HepG2 (cell line): Measurements from ENCODE around the gene MRPL36. TPM values are rescaled to one million over a fixed set of nuclear protein-coding genes. Genes with fewer than 3 reads are reported as not detected.

Source experiments
- ATAC-seq: fragments of 200-7000 bp; cut with Tn5 transposase; 3 replicates; pipeline ENCODE4 v1.9.1; 2020; ENCODE audit warnings: mild to moderate bottlenecking, moderate library complexity
- BruUV-seq: library from RNA; stranded (reverse); fragments of 400-500 nt; replicated peaks from 2 replicates; lab custom pipeline; 2021; lab: Mats Ljungman, UMichigan
- CTCF ChIA-PET: fragments of 300-600 bp; formaldehyde crosslinking; extraction: SDS; loops from one replicate; lab custom pipeline; 2021; ENCODE audit warnings: low total read pairs, inconsistent platforms, low intra/inter-chr PET ratio; lab: Yijun Ruan, JAX
- POLR2A ChIA-PET: fragments of 350-600 bp; sonication (Branson Sonifier 250); formaldehyde crosslinking; loops from one replicate; lab custom pipeline; 2020; ENCODE audit warnings: antibody characterized with exemption, inconsistent platforms; lab: Yijun Ruan, JAX
- DNase-seq: peaks from one replicate; pipeline ENCODE4 v3.0.0-alpha.2; 2015; ENCODE audit warnings: low spot score
- FAIRE-seq: peaks from 3 replicates; lab custom pipeline; 2011; peaks lifted over from hg19 to GRCh38; lab: Jason Lieb, UNC
- H2AFZ ChIP-seq: one replicate; pipeline ENCODE4 v1.6.1; 2011; ENCODE audit warnings: low read length, inconsistent platforms
- H3K27ac ChIP-seq: fragments of 300-600 bp; 3 replicates; pipeline ENCODE4 v1.8.0; 2011; ENCODE audit warnings: mixed run types, mild to moderate bottlenecking, mixed read lengths, low read length, inconsistent platforms; ENCODE audit not compliant: insufficient read depth; ENCODE audit errors: extremely low read length
- H3K27me3 ChIP-seq, 2 experiments: fragments of 200-600 bp in 1 of 2; 2 replicates in 1 of 2; 3 replicates in 1 of 2; pipeline versions ENCODE4 v1.6.0 to v1.8.0; 2011; ENCODE audit warnings: low read length in 2 of 2, mild to moderate bottlenecking in 2 of 2, moderate library complexity in 2 of 2, inconsistent platforms in 1 of 2; ENCODE audit not compliant: insufficient read depth in 2 of 2, control insufficient read depth in 1 of 2
- H3K36me3 ChIP-seq, 2 experiments: fragments of 200-600 bp in 1 of 2; replicated peaks in 1 of 2; 2 replicates in 1 of 2; 3 replicates in 1 of 2; pipeline versions ENCODE4 v1.5.1 to v1.8.0; 2011; ENCODE audit warnings: low read length in 2 of 2, inconsistent platforms in 1 of 2; ENCODE audit not compliant: insufficient read depth in 2 of 2, control insufficient read depth in 1 of 2
- H3K4me1 ChIP-seq: 2 replicates; pipeline ENCODE4 v1.5.1; 2012; ENCODE audit warnings: low read length, inconsistent platforms; ENCODE audit not compliant: insufficient read depth
- H3K4me2 ChIP-seq: 2 replicates; pipeline ENCODE4 v1.6.0; 2011; ENCODE audit warnings: low read depth, low read length, inconsistent platforms
- H3K4me3 ChIP-seq, 3 experiments: fragments of 200-600 bp in 1 of 3; sonication (generic), shearing (Covaris generic) in 1 of 3; replicated peaks in 1 of 3; 2 replicates each; pipeline ENCODE4 v1.5.1; 2011 to 2016; ENCODE audit warnings: low read length in 3 of 3, inconsistent platforms in 2 of 3, low read depth in 2 of 3, mild to moderate bottlenecking in 2 of 3, control low read depth in 1 of 3, mixed read lengths in 1 of 3; ENCODE audit not compliant: insufficient read depth in 1 of 3
- H3K79me2 ChIP-seq: one replicate; pipeline ENCODE4 v1.6.1; 2011; ENCODE audit warnings: low read length, inconsistent platforms; ENCODE audit not compliant: insufficient read depth
- H3K9ac ChIP-seq: 2 replicates; pipeline ENCODE4 v1.6.0; 2011; ENCODE audit warnings: mild to moderate bottlenecking, low read depth, low read length, inconsistent platforms; ENCODE audit not compliant: insufficient read depth
- H3K9me3 ChIP-seq: 2 replicates; pipeline ENCODE4 v1.5.1; 2012; ENCODE audit warnings: mild to moderate bottlenecking, low read length
- H4K20me1 ChIP-seq: 2 replicates; pipeline ENCODE4 v1.6.0; 2011; ENCODE audit warnings: inconsistent platforms, mild to moderate bottlenecking, low read length, moderate library complexity; ENCODE audit not compliant: insufficient read depth
- IRX3 ChIP-seq: sonication (generic); formaldehyde crosslinking; IDR thresholded peaks from 2 replicates; pipeline ENCODE4 v1.8.1; 2023; ENCODE audit warnings: mild to moderate bottlenecking, low read depth, missing genetic modification reagents, borderline replicate concordance
- MEIS1 ChIP-seq: sonication (generic); formaldehyde crosslinking; IDR thresholded peaks from 2 replicates; pipeline ENCODE4 v1.9.0; 2021; ENCODE audit warnings: mild to moderate bottlenecking, missing genetic modification reagents, moderate library complexity, borderline replicate concordance
- NFE2L1 ChIP-seq: sonication (generic); formaldehyde crosslinking; IDR thresholded peaks from 2 replicates; pipeline ENCODE4 v1.4.0; 2020; ENCODE audit warnings: missing genetic modification reagents, mild to moderate bottlenecking, borderline replicate concordance
- SIN3B ChIP-seq: fragments of 150-350 bp; IDR thresholded peaks from 2 replicates; pipeline ENCODE4 v1.6.1; 2014; ENCODE audit warnings: low read length
- SNAI1 ChIP-seq: sonication (generic); formaldehyde crosslinking; IDR thresholded peaks from 2 replicates; pipeline ENCODE4 v1.5.0; 2020; ENCODE audit warnings: mild to moderate bottlenecking, missing genetic modification reagents, borderline replicate concordance
- SOX6 ChIP-seq, 2 experiments: fragments of 450-650 bp in 1 of 2; sonication (generic) in 1 of 2; formaldehyde crosslinking in 1 of 2; IDR thresholded peaks; 2 replicates each; pipeline versions ENCODE4 v1.4.0 to v1.6.1; 2017 to 2020; ENCODE audit warnings: antibody characterized with exemption in 1 of 2, mild to moderate bottlenecking in 1 of 2, missing genetic modification reagents in 1 of 2
- YY1 ChIP-seq: IDR thresholded peaks from 2 replicates; pipeline ENCODE4 v1.6.1; 2011; ENCODE audit warnings: low read length, low read depth, moderate library complexity, mild to moderate bottlenecking; ENCODE audit not compliant: insufficient read depth, insufficient replicate concordance
- ZNF530 ChIP-seq: sonication (generic); formaldehyde crosslinking; IDR thresholded peaks from 2 replicates; pipeline ENCODE4 v1.5.0; 2020; ENCODE audit warnings: low read depth, mild to moderate bottlenecking, missing genetic modification reagents
- ZNF615 ChIP-seq: sonication (generic); formaldehyde crosslinking; IDR thresholded peaks from 2 replicates; pipeline ENCODE4 v1.5.0; 2020; ENCODE audit warnings: mild to moderate bottlenecking, missing genetic modification reagents, borderline replicate concordance
- ZNF883 ChIP-seq: sonication (generic); formaldehyde crosslinking; IDR thresholded peaks from 2 replicates; pipeline ENCODE4 v1.5.1; 2020; ENCODE audit warnings: mild to moderate bottlenecking, missing genetic modification reagents; ENCODE audit errors: not compliant biosample characterization
- WGBS: methylation state at CpG from one replicate; pipeline ENCODE4 v1.1.6; 2017; ENCODE audit warnings: low lambda C conversion rate; 5-methylcytosine and 5-hydroxymethylcytosine counted together
- in situ Hi-C: cut with HindIII; loops from 2 replicates; pipeline ENCODE4 v1.10.0; 2017; ENCODE audit warnings: low pct_unique_long_range_greater_than_20kb; ENCODE audit not compliant: extremely low pct_ligation_motif_present
- intact Hi-C: fragments of 100-400 bp; cut with micrococcal nuclease; formaldehyde crosslinking; loops from one replicate; pipeline ENCODE4 v1.10.0; 2022; ENCODE audit not compliant: unreplicated experiment
- polyA plus RNA-seq, 8 experiments: library from polyadenylated mRNA; depleted of rRNA in 3 of 8; stranded (reverse) in 7 of 8; unstranded in 1 of 8; fragments of >200 nt; fragmentation: Illumina TruSeq in 4 of 8; extraction: Trizol in 4 of 8; gene quantifications; 2 replicates each; pipeline versions ENCODE4 v1.2.1 to v1.2.3, GENCODE V29; 2011 to 2016; ENCODE audit warnings: low read depth in 4 of 8, missing spikeins in 1 of 8, mixed read lengths in 1 of 8; ENCODE audit not compliant: insufficient read depth in 1 of 8
- total RNA-seq, 5 experiments: library from RNA; depleted of rRNA; stranded (reverse); fragments of >200 nt; fragmentation: Illumina TruSeq; extraction: Trizol; gene quantifications; 2 replicates each; pipeline ENCODE4 v1.2.3, GENCODE V29; 2016; ENCODE audit warnings: low read depth in 1 of 5
- TF ChIP-seq, protein P1 (sequence below): IDR thresholded peaks from 2 replicates; pipeline ENCODE4 v1.6.1; 2016; ENCODE audit warnings: missing compliant biosample characterization, missing genetic modification reagents, borderline replicate concordance
- TF ChIP-seq, protein P2 (sequence below): sonication (generic); formaldehyde crosslinking; IDR thresholded peaks from 2 replicates; pipeline ENCODE4 v1.4.0; 2020; ENCODE audit warnings: missing genetic modification reagents
- TF ChIP-seq, protein P3 (sequence below): sonication (generic); formaldehyde crosslinking; IDR thresholded peaks from 2 replicates; pipeline ENCODE4 v1.8.1; 2023; ENCODE audit warnings: mild to moderate bottlenecking, missing genetic modification reagents
- TF ChIP-seq, protein P4 (sequence below): IDR thresholded peaks from 2 replicates; pipeline ENCODE4 v1.6.1; 2016; ENCODE audit warnings: missing biosample characterization, missing genetic modification reagents, low read depth

Gene MRPL36
- total and polyA plus RNA-seq, 2 of the 13 experiments (the other 11 are each of a cell fraction or from before 2014, with no cell fraction given): 71.3 to 113 TPM

DNA sequence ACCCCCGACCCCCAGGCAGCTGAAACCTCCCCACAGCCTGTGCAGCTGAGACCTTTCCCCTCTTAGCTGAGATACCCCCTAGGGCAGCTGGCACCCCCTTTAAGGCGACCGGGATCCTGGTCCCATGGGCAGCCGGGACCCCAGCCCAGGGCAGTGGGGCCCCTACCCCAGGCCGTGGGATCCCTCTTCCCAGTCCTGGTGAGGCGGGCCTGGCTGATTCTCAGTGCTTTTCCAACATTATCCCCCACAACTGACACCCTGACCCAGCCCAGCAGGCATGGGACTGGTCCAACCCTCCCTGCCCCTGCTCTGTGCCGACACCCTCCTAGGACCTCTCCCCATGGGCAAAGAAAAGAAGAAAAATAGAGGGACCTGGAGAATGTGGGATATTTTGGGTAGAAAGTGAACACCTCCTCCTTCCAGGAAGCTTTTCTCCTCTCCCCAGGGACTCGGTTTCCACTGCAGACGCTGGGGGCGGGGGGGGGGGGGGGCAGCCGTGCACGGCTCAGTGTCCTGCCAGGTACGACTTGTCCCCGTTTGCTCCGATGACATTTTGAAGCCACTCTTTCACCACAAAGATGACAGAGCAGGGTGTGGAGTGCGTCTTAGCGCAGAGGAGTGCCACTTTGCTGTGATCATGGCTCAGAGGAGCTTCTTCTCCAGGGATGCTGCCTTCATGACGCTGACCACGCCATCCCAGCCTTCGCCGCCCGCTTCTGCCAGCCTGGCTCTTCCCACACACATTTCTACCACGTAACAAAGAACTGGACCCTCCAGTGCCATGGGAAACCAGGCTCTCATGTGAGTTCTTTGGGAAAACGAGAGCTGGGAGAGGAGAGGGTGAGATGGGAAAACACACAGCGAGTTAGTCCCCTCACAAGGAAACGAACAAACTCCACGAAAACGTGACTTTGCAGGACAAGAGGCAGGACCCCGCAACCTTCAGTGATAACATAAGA, 47.5 kb downstream of the MRPL36 start:
- H3K4me2 ChIP-seq: no peak overlapping the region
- no peaks in the 10 kb centered on the region for H3K79me2 ChIP-seq
- in situ Hi-C loops: no loop called here
- CTCF ChIA-PET: no interaction called here
- DNase-seq (no peak), ATAC-seq (no peak), FAIRE-seq (no peak)
- H3K36me3 ChIP-seq: no peaks in the 10 kb centered on the region
- TF ChIP-seq YY1: no peak
- no peak for TF ChIP-seq ZNF530 (CRISPR knock-in tag)
- TF ChIP-seq SIN3B: no peak
- TF ChIP-seq, protein P1, sequence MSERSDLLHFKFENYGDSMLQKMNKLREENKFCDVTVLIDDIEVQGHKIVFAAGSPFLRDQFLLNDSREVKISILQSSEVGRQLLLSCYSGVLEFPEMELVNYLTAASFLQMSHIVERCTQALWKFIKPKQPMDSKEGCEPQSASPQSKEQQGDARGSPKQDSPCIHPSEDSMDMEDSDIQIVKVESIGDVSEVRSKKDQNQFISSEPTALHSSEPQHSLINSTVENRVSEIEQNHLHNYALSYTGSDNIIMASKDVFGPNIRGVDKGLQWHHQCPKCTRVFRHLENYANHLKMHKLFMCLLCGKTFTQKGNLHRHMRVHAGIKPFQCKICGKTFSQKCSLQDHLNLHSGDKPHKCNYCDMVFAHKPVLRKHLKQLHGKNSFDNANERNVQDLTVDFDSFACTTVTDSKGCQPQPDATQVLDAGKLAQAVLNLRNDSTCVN (CRISPR knock-in tag): no peak
- TF ChIP-seq, protein P2, sequence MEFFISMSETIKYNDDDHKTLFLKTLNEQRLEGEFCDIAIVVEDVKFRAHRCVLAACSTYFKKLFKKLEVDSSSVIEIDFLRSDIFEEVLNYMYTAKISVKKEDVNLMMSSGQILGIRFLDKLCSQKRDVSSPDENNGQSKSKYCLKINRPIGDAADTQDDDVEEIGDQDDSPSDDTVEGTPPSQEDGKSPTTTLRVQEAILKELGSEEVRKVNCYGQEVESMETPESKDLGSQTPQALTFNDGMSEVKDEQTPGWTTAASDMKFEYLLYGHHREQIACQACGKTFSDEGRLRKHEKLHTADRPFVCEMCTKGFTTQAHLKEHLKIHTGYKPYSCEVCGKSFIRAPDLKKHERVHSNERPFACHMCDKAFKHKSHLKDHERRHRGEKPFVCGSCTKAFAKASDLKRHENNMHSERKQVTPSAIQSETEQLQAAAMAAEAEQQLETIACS: no peak
- no peak for TF ChIP-seq SOX6 (IDR thresholded peaks at IDR 0.05)
- no peak for TF ChIP-seq SOX6 (CRISPR knock-in tag; IDR thresholded peaks at IDR 0.05)
- no peak for TF ChIP-seq IRX3 (CRISPR knock-in tag)
- TF ChIP-seq SNAI1 (CRISPR knock-in tag): no peak
- TF ChIP-seq, protein P3, sequence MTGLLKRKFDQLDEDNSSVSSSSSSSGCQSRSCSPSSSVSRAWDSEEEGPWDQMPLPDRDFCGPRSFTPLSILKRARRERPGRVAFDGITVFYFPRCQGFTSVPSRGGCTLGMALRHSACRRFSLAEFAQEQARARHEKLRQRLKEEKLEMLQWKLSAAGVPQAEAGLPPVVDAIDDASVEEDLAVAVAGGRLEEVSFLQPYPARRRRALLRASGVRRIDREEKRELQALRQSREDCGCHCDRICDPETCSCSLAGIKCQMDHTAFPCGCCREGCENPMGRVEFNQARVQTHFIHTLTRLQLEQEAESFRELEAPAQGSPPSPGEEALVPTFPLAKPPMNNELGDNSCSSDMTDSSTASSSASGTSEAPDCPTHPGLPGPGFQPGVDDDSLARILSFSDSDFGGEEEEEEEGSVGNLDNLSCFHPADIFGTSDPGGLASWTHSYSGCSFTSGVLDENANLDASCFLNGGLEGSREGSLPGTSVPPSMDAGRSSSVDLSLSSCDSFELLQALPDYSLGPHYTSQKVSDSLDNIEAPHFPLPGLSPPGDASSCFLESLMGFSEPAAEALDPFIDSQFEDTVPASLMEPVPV (CRISPR knock-in tag): no peak
- TF ChIP-seq, protein P4, sequence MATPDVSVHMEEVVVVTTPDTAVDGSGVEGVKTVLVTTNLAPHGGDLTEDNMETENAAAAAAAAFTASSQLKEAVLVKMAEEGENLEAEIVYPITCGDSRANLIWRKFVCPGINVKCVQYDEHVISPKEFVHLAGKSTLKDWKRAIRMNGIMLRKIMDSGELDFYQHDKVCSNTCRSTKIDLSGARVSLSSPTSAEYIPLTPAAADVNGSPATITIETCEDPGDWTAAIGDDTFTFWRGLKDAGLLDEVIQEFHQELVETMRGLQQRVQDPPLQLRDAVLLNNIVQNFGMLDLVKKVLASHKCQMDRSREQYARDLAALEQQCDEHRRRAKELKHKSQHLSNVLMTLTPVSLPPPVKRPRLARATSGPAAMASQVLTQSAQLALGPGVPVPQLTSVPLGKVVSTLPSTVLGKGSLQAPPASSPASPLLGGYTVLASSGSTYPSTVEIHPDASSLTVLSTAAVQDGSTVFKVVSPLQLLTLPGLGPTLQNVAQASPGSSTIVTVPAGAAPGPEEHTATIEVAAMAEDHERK (CRISPR knock-in tag): no peak
- TF ChIP-seq ZNF615 (CRISPR knock-in tag): no peak
- TF ChIP-seq MEIS1 (CRISPR knock-in tag): no peak
- no peak for TF ChIP-seq ZNF883 (CRISPR knock-in tag)
- TF ChIP-seq NFE2L1 (CRISPR knock-in tag): no peak
- H2AFZ ChIP-seq: no peak overlapping the region
- H4K20me1 ChIP-seq: no peaks in the 10 kb centered on the region
- 13% methylated on average over 15 of the region's 29 CpGs for WGBS
- H3K4me1 ChIP-seq: no peaks in the 10 kb centered on the region
- no peak overlapping the region for H3K4me3 ChIP-seq
- BruUV-seq: no TSS peak
- H3K27ac ChIP-seq: no peak overlapping the region
- peaks cover 6 to 72% of the 10 kb centered on the region in 2 experiments; a peak in 4 of 5 replicates for H3K27me3 ChIP-seq
- intact Hi-C loops: no loop called here
- H3K9me3 ChIP-seq: no peaks in the 10 kb centered on the region
- H3K9ac ChIP-seq: no peak overlapping the region
- POLR2A ChIA-PET: no interaction called here
